HUDEP-2 (cell line): ENCODE results near the gene NEURL2.
"Not testable (repeated sequence)": the region's sequence is repeated elsewhere in the genome, so short reads cannot be mapped to it uniquely, and the experiment has no call there.

Experiments
- DNase-seq, 76 experiments: peaks; one replicate each; lab custom pipeline; 2025; ENCODE audit not compliant: unreplicated experiment in 76 of 76; lab: John Stamatoyannopoulos, UW

The NEURL2 gene, protein sequence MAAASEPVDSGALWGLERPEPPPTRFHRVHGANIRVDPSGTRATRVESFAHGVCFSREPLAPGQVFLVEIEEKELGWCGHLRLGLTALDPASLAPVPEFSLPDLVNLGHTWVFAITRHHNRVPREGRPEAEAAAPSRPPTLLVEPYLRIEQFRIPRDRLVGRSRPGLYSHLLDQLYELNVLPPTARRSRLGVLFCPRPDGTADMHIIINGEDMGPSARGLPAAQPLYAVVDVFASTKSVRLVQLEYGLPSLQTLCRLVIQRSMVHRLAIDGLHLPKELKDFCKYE

DNA sequence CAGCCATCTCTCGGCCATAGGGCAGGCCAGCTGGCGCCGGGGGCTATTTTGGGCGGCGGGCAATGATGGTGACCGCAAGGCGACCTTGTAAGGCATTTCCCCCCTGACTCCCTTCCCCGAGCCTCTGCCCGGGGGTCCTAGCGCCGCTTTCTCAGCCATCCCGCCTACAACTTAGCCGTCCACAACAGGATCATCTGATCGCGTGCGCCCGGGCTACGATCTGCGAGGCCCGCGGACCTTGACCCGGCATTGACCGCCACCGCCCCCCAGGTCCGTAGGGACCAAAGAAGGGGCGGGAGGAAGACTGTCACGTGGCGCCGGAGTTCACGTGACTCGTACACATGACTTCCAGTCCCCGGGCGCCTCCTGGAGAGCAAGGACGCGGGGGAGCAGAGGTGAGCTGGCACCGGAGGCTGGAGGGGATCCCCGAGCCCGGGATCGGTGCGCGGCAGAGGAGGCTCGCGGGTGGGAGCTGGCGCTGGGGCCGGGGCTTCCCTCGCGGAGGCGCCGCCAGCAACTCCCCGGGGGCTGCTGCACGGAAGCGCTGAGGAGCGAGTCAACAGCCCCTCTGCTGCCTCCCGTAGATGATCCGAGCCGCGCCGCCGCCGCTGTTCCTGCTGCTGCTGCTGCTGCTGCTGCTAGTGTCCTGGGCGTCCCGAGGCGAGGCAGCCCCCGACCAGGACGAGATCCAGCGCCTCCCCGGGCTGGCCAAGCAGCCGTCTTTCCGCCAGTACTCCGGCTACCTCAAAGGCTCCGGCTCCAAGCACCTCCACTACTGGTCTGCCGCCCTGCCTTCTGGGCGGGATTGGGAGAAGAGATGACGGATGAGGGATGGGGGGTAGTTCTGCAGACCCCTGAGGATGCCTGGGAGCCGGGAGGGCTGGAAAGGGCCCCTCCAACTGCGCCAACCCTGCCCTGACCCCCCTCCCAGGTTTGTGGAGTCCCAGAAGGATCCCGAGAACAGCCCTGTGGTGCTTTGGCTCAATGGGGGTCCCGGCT, at the start of gene NEURL2, which contains the start of gene CTSA:
TSS of gene NEURL2 (minus strand) at position 224 of the 999 bp plus-strand sequence. CDS start at position 7, 217 bp downstream.
TSS of gene CTSA (plus strand) at position 351 of the 999 bp plus-strand sequence. CDS start at position 585, 234 bp downstream.
- peak in 74 of 76 experiments; percentile 35 to 94 (median 77) for DNase-seq

DNA sequence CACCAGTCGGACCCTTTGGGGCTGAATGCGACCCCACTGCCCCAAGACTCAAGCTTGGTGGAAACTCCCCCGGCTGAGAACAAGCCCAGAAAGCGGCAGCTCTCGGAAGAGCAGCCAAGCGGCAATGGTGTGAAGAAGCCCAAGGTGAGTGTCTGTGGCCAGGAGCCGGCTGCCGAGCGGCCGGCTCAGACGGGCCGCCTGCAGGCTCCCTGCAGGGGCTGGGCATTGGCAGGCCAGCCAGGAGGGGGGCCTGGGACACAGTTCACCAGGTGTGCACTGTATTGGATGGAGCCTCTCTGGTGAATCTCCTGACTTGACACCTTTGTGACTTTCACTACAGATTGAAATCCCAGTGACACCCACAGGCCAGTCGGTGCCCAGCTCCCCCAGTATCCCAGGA, 49.5 kb upstream of the NEURL2 start:
- no peak for DNase-seq

DNA sequence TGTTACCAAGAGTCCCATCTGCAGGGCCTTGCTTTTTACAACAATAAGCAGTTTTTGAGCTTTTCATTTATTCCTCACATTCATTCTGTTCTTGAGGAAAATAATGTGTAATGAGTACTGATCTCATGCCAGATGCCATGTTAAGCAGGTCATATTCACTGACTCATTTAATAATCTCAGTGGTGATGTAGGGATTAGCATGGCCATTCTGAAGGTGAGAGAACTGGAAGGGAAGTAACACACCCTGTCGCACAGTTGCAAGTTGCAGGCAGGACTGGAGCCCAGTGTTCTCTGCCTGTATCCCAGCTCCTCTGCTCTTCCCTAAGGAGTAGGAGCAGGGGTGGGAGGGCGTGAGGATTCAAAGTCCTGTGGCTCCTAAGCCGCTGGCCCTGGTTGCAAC, 49.0 kb upstream of the NEURL2 start:
- DNase-seq = no peak

DNA sequence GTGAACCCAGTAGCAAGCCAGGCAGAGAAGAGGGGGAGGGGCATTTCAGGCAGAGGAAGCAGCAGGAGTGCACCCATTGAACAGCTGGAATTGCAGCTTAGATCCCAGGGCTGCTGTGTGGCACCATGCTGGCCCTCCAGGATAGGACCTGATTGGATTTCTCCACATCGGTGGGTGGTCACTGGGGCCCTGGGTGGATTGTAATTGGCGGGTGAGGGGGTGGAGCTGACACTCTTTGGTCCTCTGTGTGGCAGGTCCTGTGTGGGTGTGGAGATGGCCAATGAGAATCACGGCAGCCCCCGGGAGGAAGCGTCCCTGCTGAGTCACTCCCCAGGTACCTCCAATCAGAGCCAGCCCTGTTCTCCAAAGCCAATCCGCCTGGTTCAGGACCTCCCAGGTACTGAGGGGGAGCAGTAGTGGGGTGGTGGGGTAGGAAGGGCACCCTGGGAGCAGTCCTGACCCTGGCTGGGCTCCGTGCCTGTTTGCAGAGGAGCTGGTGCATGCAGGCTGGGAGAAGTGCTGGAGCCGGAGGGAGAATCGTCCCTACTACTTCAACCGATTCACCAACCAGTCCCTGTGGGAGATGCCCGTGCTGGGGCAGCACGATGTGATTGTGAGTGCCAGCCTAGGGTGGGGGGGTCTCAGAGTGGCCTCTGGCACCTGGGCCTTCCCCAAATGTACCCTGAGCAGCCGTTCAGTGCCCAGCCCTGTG, 47.9 kb upstream of the NEURL2 start:
- no peak for DNase-seq

DNA sequence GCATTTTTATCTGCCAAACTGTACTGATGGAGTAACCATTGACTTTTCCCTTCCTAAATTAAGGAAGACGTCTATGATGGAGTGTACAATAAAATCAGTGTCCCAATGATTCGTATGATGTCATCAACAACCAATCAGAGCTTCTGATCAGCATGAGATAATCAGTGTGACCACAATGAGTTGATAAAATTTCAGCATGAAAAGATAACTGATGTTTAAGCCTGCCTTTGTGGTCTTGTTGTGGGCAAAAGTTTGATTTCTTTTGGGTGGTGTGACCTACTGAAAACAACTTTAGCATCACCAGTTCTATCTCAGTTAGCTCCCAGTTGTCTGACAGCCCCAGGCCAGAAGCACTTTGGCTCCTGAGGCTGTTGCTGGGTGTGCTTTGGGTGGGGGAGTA, 46.8 kb upstream of the NEURL2 start:
- peak in 1 of 76 experiments; percentile 2 for DNase-seq

DNA sequence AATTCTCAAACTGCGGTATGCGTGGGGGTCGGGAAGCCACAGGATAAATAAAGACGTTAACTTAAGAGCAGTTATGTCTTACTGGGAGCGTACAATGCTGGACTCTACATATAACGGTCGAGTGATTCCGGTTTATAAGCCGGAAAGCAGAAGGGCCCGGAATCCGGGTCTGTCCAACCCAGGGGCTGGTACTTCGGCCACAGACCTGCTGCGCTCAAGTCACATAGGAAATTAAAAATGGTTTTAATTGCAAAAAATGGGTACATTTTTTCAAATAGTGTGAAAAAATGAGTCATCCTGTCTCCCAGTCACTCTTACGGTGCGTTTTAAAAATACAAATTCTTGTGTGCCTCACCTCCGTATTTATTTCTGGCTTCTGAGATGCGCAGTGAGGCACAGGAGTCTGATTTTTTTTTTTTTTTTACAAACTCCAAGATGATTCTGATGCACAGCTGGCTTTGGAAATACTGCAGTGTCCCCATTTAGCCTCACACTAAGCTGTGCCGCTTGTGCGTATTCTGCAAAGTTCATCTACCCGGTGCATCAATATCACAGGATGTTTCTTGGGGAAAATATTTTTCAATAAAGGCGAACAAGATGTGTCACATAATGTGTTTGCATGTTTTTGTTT, 44.5 kb upstream of the NEURL2 start:
- DNase-seq = no peak

DNA sequence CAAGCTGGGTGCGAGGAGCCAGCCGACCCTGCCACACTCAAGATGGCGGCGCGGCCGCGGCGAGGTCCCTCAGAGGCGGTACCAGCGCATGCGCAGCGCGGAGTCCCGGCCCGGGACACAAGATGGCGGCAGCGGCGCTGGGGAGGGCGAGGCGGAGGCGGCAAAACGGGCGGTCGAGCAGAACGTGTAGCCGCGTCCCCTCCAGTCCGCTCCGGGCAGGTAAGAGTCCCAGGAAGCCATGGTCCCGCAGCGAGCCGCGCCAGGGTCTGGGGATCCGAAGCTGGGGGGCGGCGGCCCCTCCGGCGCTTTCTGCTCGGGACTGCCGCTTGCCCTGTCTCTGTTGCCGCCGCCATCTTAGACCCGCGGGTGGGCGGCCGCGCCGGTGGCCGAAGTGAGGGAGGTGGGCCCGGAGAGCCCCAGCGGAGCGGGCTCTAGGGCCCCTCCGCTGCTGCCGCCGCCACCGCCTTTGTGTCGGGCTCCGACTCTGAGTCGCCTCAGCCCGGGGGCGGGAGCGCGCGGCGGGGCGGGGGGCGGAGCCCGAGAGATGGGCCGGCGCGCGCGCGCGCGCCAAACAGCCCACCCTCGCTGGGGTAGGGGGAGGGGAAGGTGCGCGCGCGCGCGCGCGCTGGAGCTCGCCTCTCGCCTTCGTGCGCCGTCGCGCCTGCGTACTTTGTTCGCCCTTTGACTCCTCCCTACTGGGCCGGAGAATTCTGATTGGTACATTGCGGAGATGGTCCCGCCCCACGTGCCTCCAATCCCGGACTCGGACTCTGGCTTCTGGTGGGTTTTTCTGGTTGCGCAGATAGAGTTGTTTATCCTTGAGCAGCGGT, 43.8 kb upstream of the NEURL2 start, which contains the start of gene PCIF1:
TSS of gene PCIF1 (plus strand) at position 98 of the 830 bp plus-strand sequence. CDS start 4,317 bp downstream, outside the sequence.
- peak in 75 of 76 experiments; percentile 50 to 98 (median 93) for DNase-seq

DNA sequence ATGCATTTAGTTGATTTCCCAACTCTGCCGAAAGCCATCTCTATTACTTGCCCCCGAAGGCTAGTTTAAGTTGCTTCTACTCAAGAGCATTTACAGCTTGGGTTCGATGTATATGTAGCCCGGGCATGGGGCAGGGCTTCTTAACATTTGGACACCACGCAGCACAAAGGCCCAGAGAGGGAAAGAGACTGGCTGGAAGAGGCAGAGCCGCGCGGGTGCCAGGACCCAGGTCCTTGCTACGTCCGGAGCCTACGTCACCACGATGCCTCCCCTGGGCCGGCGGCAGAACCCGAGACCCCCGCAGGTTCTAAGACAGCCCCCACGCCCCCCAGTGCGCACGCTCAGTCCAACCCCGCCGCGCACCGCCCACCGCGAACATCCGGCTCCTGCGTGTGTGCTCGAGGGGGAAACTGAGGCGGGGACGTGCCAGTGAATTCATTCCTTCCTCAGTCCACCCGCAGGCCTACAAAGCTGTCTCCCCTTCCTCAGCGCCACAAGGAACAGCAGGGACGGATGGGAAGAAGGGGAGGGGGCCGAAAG, 43.1 kb upstream of the NEURL2 start:
- peak in 33 of 76 experiments; percentile 6 to 69 (median 40) for DNase-seq

DNA sequence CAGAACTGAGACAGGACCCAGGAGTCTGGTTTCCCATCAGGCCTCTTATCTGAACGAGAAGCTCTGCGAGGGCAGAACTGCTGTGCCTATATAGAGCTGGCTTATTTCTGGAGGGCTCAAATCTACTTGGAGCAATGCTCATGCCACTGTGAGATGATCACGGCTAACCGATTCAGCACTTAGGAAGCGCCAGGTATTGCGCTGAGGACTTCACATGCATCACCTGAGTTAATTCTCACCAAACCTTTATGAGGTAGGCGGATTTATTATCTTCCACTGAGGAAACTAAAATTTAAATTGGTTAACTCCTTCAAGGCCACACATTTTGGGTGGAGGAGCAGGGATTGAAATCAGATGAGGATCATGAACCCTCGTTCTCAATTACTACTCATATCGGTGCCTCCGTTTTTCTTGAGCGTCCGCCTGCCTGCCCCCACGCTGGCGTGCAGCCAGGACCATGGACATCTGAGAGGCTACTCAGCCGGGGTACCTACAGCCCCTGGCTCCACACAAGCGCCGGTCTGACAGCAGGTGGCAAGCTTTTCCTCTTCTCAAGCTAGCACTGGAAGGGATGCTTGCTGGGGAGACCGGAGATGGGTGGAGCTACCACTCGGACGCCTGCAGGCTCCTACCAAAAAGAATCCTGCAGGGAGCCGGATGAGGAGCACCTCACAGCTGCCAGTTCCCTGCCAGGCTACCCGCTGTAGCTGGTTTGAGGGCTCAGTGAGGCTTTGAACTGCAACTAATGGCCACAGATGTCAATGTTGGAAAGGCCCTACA, 42.4 kb upstream of the NEURL2 start:
- DNase-seq = peak in 71 of 76 experiments; percentile 7 to 77 (median 47)

DNA sequence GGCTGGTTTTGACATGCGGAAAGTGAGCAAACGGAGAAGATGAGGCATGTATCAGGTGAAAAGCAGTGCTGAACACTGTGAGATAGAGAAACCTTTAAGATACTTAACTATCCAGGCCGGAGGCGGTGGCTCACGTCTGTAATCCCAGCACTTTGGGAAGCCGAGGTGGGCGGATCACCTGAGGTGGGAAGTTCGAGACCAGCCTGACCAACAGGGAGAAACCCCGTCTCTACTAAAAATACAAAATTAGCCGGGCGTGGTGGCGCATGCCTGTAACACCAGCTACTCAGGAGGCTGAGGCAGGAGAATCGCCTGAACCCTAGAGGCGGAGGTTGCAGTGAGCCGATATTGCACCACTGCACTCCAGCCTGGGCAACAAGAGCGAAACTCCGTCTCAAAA, 40.7 kb upstream of the NEURL2 start:
- not testable (repeated sequence) for DNase-seq

DNA sequence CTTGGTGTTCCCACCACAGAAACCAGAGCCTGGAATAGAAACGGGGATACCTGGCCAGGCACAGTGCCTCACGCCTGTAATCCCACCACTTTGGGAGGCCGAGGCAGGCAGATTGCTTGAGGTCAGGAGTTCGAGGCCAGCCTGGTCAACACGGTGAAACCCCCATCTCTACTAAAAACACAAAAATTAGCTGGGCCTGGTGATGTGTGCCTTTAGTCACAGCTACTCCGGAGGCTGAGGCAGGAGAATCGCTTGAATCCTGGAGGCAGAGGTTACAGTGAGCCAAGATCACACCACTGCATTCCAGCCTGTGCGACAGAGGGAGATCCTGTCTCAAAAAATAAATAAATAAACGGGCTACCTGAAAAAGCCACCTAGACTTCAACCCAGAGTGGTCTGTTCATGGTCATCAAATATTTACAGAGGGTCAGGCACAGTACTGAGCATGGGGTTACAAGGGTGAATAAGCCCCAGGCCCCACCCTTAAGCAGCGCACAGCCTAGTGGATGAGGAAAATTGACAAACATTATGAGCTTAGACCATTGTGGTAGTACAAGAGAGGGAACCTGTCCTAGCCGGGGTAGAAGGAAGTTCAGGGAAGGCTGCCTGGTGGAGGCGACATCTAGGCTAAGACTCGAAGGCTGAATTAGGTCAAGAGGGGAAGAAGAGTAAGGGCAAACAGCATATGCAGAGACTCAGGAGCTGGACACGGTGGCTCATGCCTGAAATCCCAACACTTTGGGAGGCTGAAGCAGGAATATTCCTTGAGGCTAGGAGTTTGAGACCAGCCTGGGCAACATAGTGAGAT, 36.3 kb upstream of the NEURL2 start:
- no peak for DNase-seq

DNA sequence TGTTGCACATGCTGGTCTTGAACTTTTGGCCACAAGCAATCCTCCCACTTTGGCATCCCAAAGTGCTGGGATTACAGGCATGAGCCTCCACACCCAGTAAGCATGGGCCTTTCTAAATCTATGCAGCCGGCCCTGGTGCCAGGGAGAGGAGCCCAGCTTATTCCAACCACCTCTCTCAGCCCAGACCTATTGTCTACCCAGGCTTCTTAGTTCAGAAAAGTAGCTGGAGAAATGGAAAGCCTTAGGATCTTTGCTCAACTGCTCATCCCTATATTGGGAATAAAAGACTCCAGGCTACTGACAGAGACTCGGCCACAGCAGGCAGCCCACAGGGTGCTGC, 35.7 kb upstream of the NEURL2 start:
- DNase-seq = no peak

DNA sequence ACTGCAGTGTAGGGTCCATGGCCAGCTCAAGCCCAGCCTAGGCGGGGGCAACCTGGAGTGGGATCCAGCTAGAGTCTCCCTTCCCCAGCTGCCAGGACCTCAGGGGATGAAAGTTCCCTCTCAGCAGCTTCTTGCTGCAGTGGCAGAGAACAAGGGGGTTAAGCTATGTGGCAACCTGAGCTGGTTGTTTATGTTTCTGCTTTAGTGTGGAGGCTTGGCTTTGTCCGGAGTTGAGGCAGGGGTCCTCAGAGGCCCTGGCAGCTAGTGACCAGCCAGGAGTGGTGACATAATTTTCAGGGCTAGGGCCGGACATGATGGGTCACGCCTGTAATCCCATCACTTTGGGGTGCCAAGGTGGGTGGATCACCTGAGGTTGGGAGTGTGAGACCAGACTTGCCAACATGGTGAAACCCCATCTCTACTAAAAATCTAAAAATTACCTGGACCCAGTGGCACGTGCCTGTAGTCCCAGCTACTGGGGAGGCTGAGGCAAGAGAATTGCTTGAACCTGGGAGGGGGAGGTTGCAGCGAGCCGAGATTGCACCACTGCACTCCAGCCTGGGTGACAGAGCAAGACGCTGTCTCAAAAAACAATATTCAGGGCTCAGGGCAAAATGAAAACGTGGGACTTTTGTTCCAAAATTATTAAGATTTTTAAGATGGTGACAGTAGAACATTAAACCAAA, 35.0 kb upstream of the NEURL2 start:
- no peak for DNase-seq

DNA sequence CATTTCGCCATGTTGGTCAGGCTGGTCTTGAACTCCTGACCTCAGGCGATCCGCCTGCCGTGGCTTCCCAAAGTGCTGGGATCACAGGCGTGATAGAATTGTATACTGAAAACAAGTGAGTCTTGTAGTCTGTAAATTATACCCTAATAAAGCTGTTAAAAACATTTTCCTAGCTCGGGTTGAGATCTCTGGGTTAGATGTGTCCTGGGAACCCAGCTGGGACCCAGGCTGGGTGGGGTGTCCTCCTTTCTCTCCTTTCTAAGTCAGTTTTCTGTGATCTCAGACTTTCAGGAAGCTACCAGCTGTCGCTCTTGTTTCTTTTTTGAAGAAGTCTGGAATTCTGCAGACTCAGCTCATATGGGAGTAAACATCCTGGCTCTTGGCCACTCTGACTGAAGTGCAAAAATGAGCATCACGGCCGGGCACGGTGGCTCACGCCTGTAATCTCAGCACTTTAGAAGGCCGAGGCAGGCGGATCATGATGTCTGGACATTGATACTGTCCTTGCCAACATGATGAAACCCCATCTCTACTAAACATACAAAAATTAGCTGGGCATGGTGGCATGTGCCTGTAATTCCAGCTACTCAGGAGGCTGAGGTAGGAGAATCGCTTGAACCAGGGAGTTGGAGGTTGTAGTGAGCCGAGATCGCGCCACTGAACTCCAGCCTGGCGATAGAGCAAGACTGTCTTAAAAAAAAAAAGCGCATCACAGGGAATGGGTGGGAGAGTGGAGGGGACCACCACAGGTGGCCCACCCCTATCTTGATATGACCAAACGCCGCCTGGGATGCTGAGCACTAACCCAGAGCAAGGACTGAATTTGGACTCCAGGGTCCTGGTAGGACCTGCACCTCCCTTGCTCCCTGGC, 33.6 kb upstream of the NEURL2 start:
- DNase-seq = no peak

DNA sequence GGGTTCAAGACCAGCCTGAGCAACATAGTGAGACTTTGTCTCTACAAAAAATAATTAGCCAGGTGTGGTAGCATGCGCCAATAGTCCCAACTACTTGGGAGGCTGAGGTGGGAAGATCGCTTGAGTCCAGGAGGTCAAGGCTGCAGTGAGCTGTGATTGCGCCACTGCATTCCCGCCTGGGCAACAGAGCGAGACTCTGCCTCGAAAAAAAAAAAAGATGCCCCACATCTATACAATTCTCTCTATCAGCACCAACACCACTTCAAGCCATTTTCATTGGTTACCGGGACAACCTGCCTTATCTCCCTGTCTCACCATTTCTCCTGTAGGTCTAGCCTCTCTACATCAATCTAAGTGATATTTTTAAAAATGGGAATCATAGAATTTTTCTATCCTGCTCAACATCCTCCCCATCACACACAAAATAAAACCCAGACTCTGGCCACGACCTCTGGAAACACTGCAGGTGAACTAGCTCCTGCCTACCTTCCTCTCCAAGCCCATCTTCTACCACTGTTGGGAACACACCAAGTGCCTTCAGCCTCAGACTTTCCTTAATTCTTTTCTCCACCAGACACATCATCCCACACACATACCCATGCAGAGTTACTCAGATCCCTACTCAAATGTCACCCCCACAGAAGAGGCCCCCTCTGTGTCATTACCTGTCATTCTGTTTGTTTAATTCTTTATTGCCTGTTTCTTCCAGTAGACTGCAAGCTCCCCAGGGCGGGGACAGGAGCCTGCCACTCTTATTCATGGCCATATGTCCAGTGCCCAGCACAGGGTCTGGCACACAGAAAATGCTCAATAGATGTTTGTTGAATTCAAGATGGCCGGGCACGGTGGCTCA, 30.6 kb upstream of the NEURL2 start:
- no peak for DNase-seq
